Activated CD4-positive, alpha-beta T cell treated with anti-CD3 and anti-CD28 coated beads, Interleukin-2, Interleukin-6, amounts not matched to agents 100 ng/mL and 50 ng/mL, durations not matched to agents 16 hours and 8 hours (primary cell): ENCODE data around the gene SPATA32.

Experiments used
- DNase-seq: peaks from one replicate; pipeline ENCODE4 v3.0.0-alpha.2; 2020

SPATA32 gene

GRCh38 chr17:45227926-45228762 lies 33.8 kb downstream of the SPATA32 start:
- DNase-seq: peak; percentile 52

GRCh38 chr17:45227101-45227925 lies 34.6 kb downstream of the SPATA32 start:
- peak; percentile 61 for DNase-seq

GRCh38 chr17:45226576-45226975 lies 35.3 kb downstream of the SPATA32 start:
- peak; percentile 33 for DNase-seq

GRCh38 chr17:45225964-45226530 lies 35.8 kb downstream of the SPATA32 start:
- DNase-seq: peak; percentile 99

- DNase-seq: peak; percentile 78
These were observed 36.7 kb downstream of the SPATA32 start for GRCh38 chr17:45225051-45225700.

- peak; percentile 58 for DNase-seq
These were observed 37.2 kb downstream of the SPATA32 start for GRCh38 chr17:45224671-45225050.

- peak; percentile 87 for DNase-seq
These were observed 38.1 kb downstream of the SPATA32 start for GRCh38 chr17:45223539-45224528.

GRCh38 chr17:45222996-45223538 lies 38.8 kb downstream of the SPATA32 start:
- DNase-seq: peak; percentile 37

GRCh38 chr17:45222289-45222995 lies 39.5 kb downstream of the SPATA32 start:
- peak; percentile 81 for DNase-seq

- no peak for DNase-seq
These were observed 39.9 kb downstream of the SPATA32 start for GRCh38 chr17:45222014-45222288.

GRCh38 chr17:45221081-45222013 lies 40.5 kb downstream of the SPATA32 start, which contains the start of gene FMNL1:
Gene FMNL1, plus strand, starts transcription at chr17:45221885. Its CDS starts 240 bp downstream, at chr17:45222125.
- peak; percentile 78 for DNase-seq

- no peak for DNase-seq
These were observed 41.8 kb downstream of the SPATA32 start for GRCh38 chr17:45220079-45220478.

GRCh38 chr17:45218895-45219661 lies 42.8 kb downstream of the SPATA32 start:
- peak; percentile 91 for DNase-seq
